ENCODE data around the gene ST6GALNAC5.

DNA sequence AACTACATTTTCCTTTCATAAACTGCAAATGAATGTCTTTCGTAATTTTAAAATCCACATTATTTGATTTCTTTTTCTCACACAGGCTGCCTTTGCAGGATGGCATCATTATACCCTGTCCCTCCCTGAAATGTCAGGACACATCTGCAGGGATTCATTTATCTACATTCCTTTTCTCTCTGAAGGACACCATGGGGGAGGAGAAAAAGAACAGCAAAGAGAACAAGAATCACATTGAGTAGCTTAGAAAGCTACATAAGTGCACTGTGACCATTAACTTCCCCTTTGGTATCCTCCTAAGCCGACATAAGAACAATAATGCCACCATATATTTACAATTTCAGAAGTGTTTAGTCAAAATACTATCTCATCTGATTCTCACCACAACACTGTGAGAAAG is 222.5 kb downstream of the ST6GALNAC5 start:
- TF ChIP-seq POLR2AphosphoS5 (IDR thresholded peaks at IDR 0.05; ENCODE audit: low read depth): no peak
- TF ChIP-seq, protein P1, sequence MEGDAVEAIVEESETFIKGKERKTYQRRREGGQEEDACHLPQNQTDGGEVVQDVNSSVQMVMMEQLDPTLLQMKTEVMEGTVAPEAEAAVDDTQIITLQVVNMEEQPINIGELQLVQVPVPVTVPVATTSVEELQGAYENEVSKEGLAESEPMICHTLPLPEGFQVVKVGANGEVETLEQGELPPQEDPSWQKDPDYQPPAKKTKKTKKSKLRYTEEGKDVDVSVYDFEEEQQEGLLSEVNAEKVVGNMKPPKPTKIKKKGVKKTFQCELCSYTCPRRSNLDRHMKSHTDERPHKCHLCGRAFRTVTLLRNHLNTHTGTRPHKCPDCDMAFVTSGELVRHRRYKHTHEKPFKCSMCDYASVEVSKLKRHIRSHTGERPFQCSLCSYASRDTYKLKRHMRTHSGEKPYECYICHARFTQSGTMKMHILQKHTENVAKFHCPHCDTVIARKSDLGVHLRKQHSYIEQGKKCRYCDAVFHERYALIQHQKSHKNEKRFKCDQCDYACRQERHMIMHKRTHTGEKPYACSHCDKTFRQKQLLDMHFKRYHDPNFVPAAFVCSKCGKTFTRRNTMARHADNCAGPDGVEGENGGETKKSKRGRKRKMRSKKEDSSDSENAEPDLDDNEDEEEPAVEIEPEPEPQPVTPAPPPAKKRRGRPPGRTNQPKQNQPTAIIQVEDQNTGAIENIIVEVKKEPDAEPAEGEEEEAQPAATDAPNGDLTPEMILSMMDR (conservative IDR thresholded peaks at IDR 0.05; ENCODE audit: low read depth in 2 of 2): no peak
- no peak for TF ChIP-seq EZH2 (IDR thresholded peaks at IDR 0.05; ENCODE audit: low read depth, unreplicated experiment)
- TF ChIP-seq, protein P2, sequence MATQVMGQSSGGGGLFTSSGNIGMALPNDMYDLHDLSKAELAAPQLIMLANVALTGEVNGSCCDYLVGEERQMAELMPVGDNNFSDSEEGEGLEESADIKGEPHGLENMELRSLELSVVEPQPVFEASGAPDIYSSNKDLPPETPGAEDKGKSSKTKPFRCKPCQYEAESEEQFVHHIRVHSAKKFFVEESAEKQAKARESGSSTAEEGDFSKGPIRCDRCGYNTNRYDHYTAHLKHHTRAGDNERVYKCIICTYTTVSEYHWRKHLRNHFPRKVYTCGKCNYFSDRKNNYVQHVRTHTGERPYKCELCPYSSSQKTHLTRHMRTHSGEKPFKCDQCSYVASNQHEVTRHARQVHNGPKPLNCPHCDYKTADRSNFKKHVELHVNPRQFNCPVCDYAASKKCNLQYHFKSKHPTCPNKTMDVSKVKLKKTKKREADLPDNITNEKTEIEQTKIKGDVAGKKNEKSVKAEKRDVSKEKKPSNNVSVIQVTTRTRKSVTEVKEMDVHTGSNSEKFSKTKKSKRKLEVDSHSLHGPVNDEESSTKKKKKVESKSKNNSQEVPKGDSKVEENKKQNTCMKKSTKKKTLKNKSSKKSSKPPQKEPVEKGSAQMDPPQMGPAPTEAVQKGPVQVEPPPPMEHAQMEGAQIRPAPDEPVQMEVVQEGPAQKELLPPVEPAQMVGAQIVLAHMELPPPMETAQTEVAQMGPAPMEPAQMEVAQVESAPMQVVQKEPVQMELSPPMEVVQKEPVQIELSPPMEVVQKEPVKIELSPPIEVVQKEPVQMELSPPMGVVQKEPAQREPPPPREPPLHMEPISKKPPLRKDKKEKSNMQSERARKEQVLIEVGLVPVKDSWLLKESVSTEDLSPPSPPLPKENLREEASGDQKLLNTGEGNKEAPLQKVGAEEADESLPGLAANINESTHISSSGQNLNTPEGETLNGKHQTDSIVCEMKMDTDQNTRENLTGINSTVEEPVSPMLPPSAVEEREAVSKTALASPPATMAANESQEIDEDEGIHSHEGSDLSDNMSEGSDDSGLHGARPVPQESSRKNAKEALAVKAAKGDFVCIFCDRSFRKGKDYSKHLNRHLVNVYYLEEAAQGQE (IDR thresholded peaks at IDR 0.05; ENCODE audit: unreplicated experiment): no peak
- TF ChIP-seq JUNB (IDR thresholded peaks at IDR 0.05; ENCODE audit: unreplicated experiment): no peak
- TF ChIP-seq EZH2phosphoT487 (IDR thresholded peaks at IDR 0.05; ENCODE audit: unreplicated experiment): no peak
- no peak for TF ChIP-seq ZNF114 (CRISPR knock-in tag; IDR thresholded peaks at IDR 0.05)
- no peak for TF ChIP-seq CREB1 (CRISPR knock-in tag; IDR thresholded peaks at IDR 0.05; ENCODE audit: low read depth)
- TF ChIP-seq ZNF331 (CRISPR knock-in tag; IDR thresholded peaks at IDR 0.05; ENCODE audit: low read depth): no peak
- TF ChIP-seq ETS1 (IDR thresholded peaks at IDR 0.05): no peak
